GM11168 (cell line): Measurements from ENCODE around the gene EIF6.

Source experiments
- in situ Hi-C: fragments of 300-500 bp; cut with MboI; formaldehyde crosslinking; loops from one replicate; pipeline ENCODE4 v1.12.0; 2022; ENCODE audit warnings: low sequenced_read_pairs; ENCODE audit not compliant: unreplicated experiment

EIF6 gene

GRCh38 chr20:35283441-35284266 lies 918 bp downstream of the EIF6 start:
- in situ Hi-C loops = no loop called here

- in situ Hi-C loops = no loop called here
Observed at GRCh38 chr20:35281506-35282101, 3.0 kb downstream of the EIF6 start.

DNA sequence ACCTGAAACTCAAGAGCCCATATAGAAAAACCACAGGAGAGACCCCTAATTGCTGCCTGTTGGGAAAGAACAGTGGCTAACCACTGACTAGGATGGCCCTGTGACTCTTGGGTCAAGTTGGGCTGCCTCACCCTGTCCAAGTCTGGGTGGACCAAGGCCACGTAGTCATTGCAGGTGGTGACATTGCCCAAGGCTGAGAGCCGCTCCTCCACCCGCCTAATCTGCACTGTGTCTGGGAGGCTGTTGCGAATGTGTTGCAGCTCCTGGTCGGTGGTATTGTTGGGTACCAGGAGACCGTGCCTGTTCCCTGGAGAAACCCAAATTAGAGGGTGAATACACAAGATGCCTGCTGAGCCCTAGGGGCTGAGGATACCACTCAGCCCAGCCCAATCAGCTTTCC lies 4.0 kb downstream of the EIF6 start:
- in situ Hi-C loops = no loop called here

DNA sequence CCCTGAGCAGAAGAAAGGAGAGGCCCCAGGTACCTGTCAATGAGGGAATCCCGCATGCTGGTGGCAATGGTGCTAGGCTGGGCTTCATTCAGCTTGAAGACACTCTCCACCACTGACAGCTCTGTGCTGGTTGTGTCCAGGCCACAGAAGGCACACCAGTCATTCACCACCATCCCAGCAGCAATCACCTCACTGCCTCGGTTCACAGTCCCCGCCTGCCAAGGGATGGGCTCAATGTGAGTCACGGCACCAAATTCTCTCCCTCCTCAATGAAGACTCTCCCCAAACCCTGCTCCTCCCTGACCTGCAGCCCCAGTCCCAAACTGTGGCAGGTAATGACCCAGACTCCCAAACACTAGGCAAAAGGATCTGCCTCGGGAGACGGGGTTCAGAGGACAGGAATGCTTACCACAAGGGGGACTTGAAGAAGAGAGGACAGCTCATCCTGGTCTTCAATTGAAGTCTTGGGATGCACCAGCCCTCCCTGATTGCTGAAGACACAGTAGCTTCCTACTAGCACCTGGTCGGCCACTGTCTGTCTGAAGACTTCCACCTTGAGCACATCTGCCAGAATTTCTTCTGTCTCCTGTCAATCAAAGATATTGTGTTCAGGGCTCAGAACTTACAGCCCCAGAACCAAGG lies 4.9 kb downstream of the EIF6 start:
- in situ Hi-C loops = no loop called here

- in situ Hi-C loops = no loop called here
Observed at GRCh38 chr20:35279040-35279439, 5.5 kb downstream of the EIF6 start.

GRCh38 chr20:35277531-35278395 lies 6.8 kb downstream of the EIF6 start, which contains the start of gene MMP24OS:
MMP24OS (minus strand) TSS chr20:35278122; CDS start chr20:35277929, 193 bp downstream.
- in situ Hi-C loops = no loop called here

DNA sequence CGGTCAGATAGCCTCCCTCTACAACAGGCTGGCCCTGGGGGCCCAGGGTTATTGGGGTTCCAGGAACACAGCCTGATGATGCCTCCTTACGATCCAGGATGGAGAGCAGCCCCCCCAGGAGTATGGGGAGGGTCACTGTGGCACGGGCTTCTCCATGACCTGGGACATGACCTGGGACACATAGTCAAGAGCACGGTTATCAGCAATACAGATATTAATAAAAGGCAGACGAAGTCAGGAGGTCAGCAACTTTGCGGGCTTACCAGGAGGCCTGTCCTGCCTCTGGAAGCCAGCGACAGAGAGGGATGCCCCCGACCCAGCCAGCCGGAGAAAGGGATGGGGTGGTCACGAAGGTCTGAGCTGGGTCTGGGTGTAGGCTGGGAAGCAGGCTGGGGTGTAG lies 7.4 kb downstream of the EIF6 start:
- in situ Hi-C loops = no loop called here

DNA sequence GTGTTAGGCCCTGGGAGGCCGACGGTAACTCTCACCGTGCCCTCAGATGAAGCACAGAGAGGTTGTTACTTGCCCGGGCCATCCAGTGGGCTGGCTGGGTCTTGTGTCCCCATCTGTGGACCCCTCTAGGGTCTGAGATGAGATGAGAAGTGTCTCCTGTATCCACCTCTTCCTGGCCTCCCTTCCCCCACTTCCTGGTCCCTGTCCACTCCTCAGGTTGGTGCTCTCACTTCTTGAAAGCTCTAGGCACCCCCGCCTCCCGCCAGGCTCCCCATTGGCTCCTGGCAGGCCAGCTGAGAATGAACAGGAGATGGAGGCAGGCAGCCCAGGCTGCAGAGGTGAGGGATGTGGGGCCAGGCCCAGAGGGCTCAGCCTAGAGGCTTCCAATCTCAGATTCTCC lies 8.2 kb downstream of the EIF6 start:
- in situ Hi-C loops = no loop called here

- in situ Hi-C loops = no loop called here
Observed at GRCh38 chr20:35275741-35276251, 8.8 kb downstream of the EIF6 start.

- in situ Hi-C loops = no loop called here
Observed at GRCh38 chr20:35274172-35275092, 10.1 kb downstream of the EIF6 start.

DNA sequence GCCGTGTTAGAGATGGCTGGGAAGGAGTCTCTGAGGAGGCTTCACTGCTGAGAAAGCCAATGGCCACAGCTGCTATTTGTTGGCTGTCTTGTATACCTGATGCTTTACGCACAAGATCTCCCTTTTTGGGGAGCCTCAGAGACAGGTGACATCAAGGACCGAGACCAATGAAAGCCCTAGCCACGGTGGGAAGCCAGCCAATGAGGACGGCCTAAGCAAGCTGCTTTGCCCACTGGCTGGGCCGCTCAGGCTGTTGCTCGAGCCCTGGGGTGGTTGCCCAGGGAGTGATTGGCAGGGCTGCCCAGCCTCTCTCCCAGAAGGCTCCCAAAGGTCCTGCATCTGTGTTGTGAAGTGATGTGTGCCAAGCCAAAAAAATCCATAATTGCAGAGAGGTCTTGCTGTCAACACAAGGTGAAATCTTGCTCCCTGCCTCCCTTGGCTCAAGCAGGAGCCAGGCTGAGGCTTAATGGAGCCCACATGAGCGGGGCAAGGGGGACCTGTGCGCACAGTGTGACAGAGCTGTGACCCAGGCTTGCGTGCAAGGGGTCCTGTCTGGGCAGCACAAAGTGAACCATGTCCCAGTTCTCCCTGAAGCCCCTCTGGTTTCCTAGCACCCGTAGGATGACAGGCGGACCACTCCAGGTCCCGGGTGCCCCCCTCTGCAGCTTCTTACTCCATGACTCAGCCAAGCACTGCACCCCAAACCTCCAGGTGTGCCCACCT lies 11.0 kb downstream of the EIF6 start:
- in situ Hi-C loops = no loop called here

- in situ Hi-C loops = no loop called here
Observed at GRCh38 chr20:35271904-35272303, 12.7 kb downstream of the EIF6 start.

DNA sequence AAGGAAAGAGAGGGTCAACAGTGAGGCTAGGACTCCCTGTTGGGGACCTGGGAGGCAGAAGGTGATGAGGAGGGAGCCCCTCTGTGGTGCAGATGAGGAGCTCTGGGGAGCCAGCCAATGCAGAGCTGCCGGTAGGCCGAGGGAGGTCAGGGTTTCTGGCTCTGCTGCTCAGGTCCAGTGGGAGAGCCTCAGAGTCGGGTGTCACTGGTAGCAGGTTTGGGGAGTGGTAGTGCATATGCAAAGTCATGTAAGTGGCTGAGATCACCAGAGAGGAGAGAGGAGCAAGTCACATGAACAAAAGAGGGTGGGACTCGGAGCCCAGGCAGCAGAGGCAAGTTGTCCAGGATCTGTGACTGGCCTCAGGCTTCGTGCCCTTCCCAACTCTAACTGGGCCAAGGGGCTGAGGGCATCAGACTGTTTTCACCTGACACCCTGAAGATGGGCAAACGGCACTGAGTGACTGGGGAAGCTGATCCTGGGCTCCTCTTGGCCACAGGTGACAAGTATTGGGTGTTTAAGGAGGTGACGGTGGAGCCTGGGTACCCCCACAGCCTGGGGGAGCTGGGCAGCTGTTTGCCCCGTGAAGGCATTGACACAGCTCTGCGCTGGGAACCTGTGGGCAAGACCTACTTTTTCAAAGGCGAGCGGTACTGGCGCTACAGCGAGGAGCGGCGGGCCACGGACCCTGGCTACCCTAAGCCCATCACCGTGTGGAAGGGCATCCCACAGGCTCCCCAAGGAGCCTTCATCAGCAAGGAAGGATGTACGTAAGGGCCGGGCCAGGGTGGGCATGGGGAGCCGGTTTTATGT lies 13.3 kb downstream of the EIF6 start:
- in situ Hi-C loops = no loop called here

- in situ Hi-C loops = no loop called here
Observed at GRCh38 chr20:35270021-35270902, 14.3 kb downstream of the EIF6 start.

- in situ Hi-C loops = no loop called here
Observed at GRCh38 chr20:35269055-35269781, 15.4 kb downstream of the EIF6 start.

DNA sequence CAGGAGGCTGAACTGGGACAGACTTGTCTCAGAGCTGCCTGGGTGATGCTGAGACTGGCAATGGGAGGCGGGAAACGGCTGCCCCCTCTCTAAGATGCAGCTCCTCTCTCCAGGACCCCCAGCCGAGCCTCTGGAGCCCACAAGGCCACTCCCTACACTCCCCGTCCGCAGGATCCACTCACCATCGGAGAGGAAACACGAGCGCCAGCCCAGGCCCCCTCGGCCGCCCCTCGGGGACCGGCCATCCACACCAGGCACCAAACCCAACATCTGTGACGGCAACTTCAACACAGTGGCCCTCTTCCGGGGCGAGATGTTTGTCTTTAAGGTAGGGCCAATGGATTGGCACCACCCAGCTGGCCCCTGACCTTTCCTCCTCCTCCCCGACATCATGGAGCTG lies 17.5 kb downstream of the EIF6 start:
- in situ Hi-C loops = no loop called here
